Measurements from ENCODE around the gene OR10AD1. TPM values are rescaled to one million over a fixed set of nuclear protein-coding genes. Genes with fewer than 3 reads are reported as not detected.
"Not testable (repeated sequence)": the region's sequence is repeated elsewhere in the genome, so short reads cannot be mapped to it uniquely, and the experiment has no call there.

OR10AD1 gene
- total RNA-seq, 8 experiments from 2014 or later, result 0.33 to 1.5 (median 0.73) TPM

- H3K27ac ChIP-seq; H3K4me1 ChIP-seq (replicated peaks in 1 of 2); H3K4me3 ChIP-seq; ATAC-seq (replicated peaks in 6 of 8); in situ Hi-C loops (cut with MboI; ENCODE audit: low pct_unique_long_range_greater_than_20kb in 2 of 9, low sequenced_read_pairs in 9 of 9, unreplicated experiment in 9 of 9): not testable (repeated sequence)
- WGBS, 10 experiments, result 67 to 100% (median 100%) methylated on average over 1 to 3 of the region's 5 CpGs; no CpG with 5 or more reads in 5 of the 10 experiments
Measured at GRCh38 chr12:48155786-48156185, 47.3 kb downstream of the OR10AD1 start.

Other genes starting within 250 kb of the OR10AD1 start
- 10 to 100 TPM; 26.7 to 79.3 (median 43.5) TPM for gene TMEM106C, start 239.7 kb downstream of the OR10AD1 start, total RNA-seq
- gene COL2A1, start 198.8 kb downstream of the OR10AD1 start, total RNA-seq, result 1 to 10 TPM in 7 of 8 experiments, under 1 TPM in 1; 0.78 to 6.6 (median 1.9) TPM
- gene SENP1, start 97.2 kb downstream of the OR10AD1 start, total RNA-seq, result 10 to 100 TPM in 7 of 8 experiments, 1 to 10 TPM in 1; 9.5 to 28.8 (median 19.2) TPM
- 100 to 1,000 TPM in 3 of 8 experiments, 10 to 100 TPM in 5; 66.7 to 146 (median 81.6) TPM for gene PFKM, start 83.9 kb downstream of the OR10AD1 start, total RNA-seq
- gene ASB8, start 45.8 kb downstream of the OR10AD1 start, total RNA-seq, result 10 to 100 TPM; 17.0 to 30.4 (median 27.8) TPM
- 10 to 100 TPM in 5 of 8 experiments, 1 to 10 TPM in 3; 2.0 to 46.3 (median 29.3) TPM for gene CCDC184, start 19.6 kb downstream of the OR10AD1 start, total RNA-seq
- gene ZNF641, start 147.6 kb upstream of the OR10AD1 start, total RNA-seq, result 10 to 100 TPM in 6 of 8 experiments, 1 to 10 TPM in 2; 2.4 to 24.2 (median 16.2) TPM